HG02885 (cell line): ENCODE results near the gene ADH5.
"Not testable (repeated sequence)": the region's sequence is repeated elsewhere in the genome, so short reads cannot be mapped to it uniquely, and the experiment has no call there.

ENCODE experiments used
- ATAC-seq: cut with Tn5 transposase; IDR thresholded peaks from one replicate; pipeline ENCODE4 v1.9.1; 2021; ENCODE audit warnings: mild to moderate bottlenecking; ENCODE audit not compliant: unreplicated experiment, poor library complexity

The ADH5 gene

GRCh38 chr4:99088481-99089365, at the start of gene ADH5:
Gene ADH5, minus strand, starts transcription at chr4:99088788. Its CDS starts 88 bp downstream, at chr4:99088700.
- peak; percentile 92 for ATAC-seq

GRCh38 chr4:99136329-99136728, 47.7 kb upstream of the ADH5 start:
- ATAC-seq, result no peak

DNA sequence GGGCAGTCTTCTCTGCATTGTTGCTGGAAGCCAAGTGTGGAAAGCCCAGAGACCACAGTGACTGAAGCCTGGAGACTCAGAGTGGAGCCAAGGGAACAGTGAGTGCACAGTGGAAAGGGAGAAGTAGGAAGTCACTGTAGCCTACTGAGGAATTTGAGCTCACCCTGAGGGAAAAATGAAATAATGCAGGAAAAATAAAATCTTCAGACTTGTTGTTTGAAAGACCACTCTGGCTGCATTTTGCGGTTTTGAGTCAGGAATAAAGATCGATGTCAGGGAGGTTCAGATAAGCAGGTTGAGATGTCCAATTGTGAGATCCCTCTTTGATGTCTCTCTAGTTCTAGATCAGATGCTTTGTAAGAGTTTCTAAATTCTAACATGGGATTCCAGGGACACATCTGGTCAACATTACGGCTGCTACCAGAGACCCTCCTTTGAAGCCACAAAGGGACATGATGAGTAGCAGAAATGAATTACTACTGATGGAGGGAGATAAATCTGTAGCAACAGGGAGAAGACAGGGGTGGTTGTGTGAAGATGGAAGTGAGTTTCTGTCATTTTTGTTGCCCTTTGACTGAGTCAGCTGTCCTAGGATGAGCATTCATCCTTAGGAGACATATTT, 47.1 kb upstream of the ADH5 start:
- ATAC-seq, result no peak

- ATAC-seq, result no peak
Measured at GRCh38 chr4:99134586-99134985, 46.0 kb upstream of the ADH5 start.

- ATAC-seq, result no peak
Measured at GRCh38 chr4:99131378-99131777, 42.8 kb upstream of the ADH5 start.

GRCh38 chr4:99126376-99126775, 37.8 kb upstream of the ADH5 start:
- no peak for ATAC-seq

DNA sequence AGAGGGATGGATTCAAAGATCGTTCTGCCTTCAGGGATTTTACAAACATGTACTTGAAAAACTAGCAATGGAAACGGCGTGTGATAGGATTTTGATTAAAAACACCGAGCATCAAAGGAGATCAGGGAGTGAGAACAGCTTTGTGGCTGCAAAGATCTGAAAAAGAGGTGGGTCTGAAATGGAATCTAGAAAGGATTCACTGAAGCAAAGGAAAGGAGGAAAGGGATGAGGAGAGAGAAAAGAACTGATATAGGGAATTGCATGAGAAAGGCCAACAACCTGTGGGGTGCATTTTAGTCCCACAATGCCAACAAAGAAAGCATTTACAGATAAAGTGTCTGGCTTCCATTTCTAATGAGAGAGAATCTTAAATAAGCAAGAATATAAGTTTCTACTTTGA, 32.4 kb upstream of the ADH5 start:
- no peak for ATAC-seq

- no peak for ATAC-seq
Measured at GRCh38 chr4:99120501-99120900, 31.9 kb upstream of the ADH5 start.

DNA sequence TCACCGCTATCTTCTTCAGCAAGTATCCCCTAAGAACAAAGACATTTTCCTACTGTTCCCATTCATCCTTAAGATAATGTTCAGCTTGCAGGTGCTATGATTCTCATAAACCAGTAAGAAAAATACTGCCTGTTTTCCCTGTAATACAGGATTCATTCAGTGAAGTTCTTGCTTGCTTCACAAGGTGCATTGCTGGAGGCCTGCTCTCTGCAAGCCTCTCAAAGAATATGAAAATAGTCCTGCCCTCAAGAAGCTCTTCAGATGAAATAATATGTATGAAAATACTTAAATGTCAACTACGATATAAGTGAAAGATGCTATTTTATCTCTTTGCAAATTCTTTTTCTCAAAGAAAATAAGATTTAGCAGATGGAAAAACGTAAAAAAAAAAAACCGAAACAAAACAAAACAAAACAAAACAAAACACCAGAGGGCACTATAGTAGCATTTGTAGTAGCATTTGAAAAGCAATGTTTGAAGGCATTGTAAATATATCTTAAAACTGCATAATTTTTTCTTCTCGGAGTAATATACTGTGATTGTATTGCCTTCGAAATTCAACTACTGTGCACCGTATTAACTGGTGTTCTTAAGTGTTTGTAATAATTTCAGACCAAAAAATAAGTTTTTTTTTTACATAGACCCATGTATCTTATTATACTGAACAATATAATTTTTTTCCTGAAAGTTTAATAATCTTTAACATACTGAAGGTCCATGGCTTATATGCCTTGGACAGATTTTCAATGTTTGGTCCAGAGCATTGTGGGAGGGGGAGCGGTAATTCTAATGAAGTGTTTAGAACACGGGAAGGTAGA, 29.5 kb upstream of the ADH5 start:
- ATAC-seq, result no peak

GRCh38 chr4:99117122-99117841, 28.7 kb upstream of the ADH5 start:
- ATAC-seq, result not testable (repeated sequence)

- not testable (repeated sequence) for ATAC-seq
Measured at GRCh38 chr4:99109286-99109685, 20.7 kb upstream of the ADH5 start.

DNA sequence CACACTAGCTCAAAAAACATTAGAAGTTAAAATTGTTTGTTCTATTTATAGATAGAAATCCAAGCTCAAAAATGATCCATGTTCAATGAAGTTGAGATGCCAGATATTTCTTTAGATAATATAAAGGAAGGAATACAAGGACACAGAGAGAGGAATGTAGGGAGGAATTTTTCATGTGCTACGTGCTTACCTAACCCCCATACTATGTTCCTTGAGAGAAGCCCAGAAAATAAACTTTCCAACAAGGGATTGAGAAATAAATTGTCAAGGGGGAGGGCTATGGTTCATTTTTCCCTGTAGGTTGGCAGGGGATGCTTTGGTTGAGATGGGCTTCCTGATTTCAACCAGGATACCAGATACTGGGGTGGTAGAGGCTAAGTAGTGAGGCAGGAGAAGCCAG, 15.6 kb upstream of the ADH5 start:
- no peak for ATAC-seq

GRCh38 chr4:99103166-99103565, 14.6 kb upstream of the ADH5 start:
- ATAC-seq, result no peak

- ATAC-seq, result no peak
Measured at GRCh38 chr4:99102634-99103033, 14.0 kb upstream of the ADH5 start.

DNA sequence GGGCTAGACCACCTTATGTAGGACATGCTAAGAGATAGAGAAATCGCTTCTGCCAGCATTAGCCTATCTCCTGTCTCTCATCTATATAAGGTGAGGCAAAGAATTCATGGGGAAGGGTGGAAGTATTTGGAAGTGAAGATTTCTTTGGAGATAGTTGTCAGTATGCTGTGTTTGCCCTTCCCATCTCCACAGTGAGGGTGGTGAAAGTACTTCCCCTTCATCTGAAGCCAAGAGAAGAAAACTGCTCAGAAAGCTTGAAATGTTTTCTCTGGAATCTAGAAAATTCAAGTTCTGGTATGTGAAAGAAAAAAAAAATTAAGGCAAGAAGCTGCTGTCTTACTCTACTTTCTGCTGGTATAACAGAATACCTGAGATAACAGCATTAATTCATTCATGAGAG, 12.3 kb upstream of the ADH5 start:
- no peak for ATAC-seq

- not testable (repeated sequence) for ATAC-seq
Measured at GRCh38 chr4:99099814-99100213, 11.2 kb upstream of the ADH5 start.

GRCh38 chr4:99099311-99099710, 10.7 kb upstream of the ADH5 start:
- no peak for ATAC-seq

GRCh38 chr4:99091841-99092240, 3.3 kb upstream of the ADH5 start:
- not testable (repeated sequence) for ATAC-seq

- no peak for ATAC-seq
Measured at GRCh38 chr4:99091216-99091575, 2.6 kb upstream of the ADH5 start.

- ATAC-seq, result no peak
Measured at GRCh38 chr4:99090481-99091215, 2.1 kb upstream of the ADH5 start.
